ENCODE data around the gene CFAP210.

The CFAP210 gene, protein sequence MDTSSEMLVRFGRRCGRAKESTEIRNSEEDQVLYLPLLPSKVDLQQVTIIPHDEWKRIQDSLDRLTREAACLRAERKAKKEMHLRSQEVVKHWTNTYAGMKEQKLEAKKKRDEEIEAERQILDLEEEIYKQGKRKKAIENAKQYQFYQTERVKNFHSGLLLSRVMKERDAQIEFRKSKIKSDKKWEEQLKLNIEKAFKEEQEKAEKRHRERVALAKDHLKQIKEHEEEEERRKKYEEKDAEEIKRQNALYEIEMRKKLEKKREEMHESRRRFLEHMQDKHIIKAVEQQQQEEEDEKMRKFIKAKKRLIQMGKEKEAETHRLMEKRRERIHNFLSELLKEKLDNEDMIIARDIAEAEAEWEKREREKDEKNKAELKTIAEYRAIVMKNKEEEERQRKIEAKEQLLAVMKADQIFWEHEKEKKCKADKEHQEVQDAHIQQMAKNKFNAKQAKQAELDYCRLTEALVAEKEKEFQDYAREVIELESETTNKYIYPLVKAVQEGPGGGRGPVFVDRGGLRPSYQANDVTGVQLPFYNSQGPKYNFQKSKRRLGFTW

DNA sequence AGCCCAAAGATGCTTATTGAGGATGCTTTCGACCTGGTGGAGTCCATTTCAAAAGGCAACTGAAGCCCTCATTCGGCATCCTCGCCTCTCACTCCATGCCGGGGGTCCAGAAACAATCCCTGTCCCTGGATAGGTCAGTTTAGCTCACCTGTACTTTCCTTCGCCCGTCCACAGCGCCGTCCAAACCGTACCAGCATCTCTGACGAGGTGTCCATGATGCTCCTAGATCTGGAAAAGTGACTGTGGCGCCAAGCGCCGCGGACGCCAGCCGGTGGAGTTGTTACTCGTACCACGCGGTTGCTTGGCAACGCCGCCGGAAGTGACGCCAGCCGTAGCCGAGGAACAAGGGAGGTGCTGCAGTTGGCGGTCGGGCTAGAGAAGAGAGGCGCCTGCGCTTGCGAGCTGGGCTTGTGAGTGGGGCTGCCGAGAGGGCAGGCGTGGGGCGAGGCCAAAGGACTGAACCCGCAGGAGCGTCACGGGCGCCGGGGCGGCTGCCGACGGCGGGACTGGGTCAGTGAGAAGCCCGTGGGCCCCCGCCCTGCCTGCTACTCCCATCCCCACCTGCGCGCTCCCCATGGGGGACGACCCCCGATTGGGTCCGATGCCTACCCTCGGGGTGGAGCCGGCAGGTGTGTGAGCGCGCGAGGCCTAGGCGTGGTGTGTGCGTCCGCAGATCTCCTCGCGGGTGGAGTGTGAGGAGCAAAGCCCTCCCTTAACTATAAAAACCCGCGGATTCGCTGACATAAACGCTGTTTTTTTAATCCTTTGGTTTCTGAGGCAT lies at the start of gene CFAP210, which contains the start of gene PHOSPHO2:
CFAP210 (minus strand) TSS at position 293 of the 781 bp plus-strand sequence; CDS start at position 215, 78 bp downstream.
PHOSPHO2 (plus strand) TSS at position 357 of the 781 bp plus-strand sequence. CDS start 6,503 bp downstream, outside the sequence.
- DNase-seq (ENCODE audit: low read depth in 2 of 2) = peak; percentile 96 to 99

DNA sequence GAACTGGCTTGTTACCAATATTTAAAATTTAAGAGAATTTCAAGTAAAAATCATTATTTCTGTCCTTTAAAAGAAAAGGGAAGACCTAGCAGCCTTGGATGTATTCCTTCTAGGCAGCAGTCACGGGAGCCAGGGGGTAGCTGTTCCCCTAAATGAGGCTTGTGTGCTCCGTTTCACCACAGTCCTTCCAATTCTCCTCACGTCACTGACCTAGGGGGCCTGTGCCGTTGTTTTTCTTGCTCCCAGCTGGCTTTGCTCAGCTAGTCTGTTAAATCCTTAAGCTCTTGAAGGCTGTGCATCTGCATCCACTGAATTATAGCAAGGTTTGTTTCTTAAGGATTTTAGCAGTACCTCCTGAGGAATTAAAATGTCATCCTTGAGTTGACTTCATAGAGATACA lies 49.3 kb upstream of the CFAP210 start:
- DNase-seq (ENCODE audit: low read depth in 2 of 2) = no peak

DNA sequence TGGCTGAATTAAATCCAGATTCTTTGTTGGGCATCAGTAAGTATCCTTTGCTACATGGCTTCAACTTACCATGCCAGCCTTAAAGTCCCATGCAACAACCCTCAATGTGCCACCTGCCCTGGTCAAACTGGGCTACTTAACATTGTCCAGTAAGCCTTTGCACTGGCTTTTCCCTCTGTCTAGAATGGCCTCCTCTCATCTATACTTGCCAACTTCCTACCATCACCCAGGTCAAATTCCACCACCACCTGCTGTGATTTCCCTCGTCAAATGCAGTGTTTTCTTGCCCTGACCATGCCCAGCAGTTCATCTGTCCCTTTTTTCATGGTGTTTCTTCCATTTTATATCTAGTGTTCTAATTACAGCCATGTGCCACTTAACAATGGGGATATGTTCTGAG lies 45.1 kb upstream of the CFAP210 start:
- no peak for DNase-seq (ENCODE audit: low read depth in 2 of 2)

DNA sequence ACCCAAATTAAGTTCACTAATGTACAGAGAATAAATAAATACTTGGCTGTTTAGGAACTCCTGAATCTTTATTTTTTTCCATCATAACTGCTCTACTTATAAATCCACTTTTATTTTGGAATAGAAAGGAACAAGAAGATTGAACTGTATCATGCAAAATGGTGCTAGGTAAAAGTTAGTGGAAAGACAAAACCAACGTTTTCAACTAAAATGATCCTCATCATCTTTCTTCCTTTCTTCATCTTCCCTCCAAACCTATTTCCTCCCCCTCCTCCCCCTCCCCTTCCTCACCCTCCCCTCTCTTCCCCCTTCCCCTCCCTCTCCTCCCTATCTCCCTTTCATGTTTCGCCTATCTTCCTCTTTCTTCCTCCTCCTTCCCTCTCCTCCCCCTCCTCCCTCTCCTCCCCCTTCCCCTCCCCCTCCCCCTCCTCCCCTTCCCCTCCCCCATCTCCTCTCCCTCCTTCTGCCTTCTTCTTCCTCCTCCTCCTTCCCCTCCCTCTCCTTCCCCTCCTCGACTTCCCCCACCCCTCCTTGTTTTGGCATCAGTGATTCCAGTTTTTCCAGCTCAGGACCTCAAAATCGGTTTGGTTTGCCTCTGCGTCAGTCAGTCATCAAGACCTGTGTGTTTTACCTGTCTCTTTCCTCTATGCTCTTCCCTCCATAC lies 44.5 kb upstream of the CFAP210 start:
- no peak for DNase-seq (ENCODE audit: low read depth in 2 of 2)

DNA sequence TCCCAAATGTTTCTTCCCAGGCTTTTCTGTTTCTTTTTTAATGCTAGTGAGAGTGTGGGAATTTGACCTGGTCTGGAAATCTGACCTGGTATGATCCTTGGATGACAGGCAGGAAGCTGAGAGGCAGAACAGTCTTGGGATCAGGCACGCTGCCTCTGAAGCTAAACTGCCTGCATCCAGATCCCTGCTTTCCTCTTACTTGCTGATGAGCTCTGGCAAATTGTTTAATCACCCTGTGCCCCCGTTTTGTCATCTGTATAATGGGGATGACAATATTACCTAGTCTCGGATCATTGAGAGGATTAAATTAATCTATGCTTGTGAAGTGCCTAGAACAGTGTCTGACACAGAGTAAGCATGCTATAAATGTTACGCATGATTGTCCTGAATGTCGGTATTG lies 42.7 kb upstream of the CFAP210 start:
- no peak for DNase-seq (ENCODE audit: low read depth in 2 of 2)

DNA sequence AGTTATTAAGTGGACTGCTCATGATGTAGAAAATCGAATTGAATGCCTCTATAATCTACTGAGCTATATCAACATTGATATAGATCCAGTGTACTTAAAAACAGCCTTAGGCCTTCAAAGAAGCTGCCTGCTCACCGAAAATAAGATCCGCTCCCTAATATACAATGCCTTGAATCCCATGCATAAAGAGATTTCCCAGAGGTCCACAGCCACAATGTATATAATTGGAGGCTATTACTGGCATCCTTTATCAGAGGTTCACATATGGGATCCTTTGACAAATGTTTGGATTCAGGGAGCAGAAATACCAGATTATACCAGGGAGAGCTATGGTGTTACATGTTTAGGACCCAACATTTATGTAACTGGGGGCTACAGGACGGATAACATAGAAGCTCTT lies 41.4 kb upstream of the CFAP210 start:
- no peak for DNase-seq (ENCODE audit: low read depth in 2 of 2)

DNA sequence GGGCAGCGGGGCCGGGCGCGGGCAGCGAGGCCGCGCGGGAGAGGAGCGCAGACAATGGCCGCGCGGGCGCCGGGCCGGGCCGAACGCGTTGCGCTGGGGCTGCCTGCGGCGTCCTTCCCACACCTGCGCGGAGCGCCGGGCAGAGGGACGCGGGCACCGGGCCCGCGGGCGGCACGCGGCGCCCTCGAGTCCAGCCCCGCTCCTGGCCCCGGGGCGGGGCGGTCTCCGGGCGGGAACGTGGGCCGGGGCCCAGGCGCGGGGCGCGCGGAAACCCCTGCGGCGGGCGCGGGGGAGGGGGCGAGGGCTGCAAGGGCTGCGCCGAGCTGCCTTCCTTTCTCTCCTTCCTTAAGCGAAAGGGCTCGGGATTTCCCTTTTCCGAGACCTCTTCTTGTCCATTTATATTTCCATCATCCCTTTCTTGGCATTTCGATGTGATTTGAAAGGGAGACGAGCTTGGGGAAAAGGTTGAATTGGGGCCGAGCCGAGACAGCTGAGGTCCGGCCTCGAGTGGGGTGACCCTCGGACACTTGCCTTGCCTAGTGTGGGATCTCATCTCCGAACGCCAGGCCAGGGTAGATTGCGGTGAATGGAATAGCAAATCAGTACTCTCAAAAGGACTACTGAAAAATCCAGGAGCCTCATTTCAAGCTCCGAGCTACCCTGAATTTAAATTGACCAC lies 40.1 kb upstream of the CFAP210 start:
- DNase-seq (ENCODE audit: low read depth in 2 of 2) = no peak

DNA sequence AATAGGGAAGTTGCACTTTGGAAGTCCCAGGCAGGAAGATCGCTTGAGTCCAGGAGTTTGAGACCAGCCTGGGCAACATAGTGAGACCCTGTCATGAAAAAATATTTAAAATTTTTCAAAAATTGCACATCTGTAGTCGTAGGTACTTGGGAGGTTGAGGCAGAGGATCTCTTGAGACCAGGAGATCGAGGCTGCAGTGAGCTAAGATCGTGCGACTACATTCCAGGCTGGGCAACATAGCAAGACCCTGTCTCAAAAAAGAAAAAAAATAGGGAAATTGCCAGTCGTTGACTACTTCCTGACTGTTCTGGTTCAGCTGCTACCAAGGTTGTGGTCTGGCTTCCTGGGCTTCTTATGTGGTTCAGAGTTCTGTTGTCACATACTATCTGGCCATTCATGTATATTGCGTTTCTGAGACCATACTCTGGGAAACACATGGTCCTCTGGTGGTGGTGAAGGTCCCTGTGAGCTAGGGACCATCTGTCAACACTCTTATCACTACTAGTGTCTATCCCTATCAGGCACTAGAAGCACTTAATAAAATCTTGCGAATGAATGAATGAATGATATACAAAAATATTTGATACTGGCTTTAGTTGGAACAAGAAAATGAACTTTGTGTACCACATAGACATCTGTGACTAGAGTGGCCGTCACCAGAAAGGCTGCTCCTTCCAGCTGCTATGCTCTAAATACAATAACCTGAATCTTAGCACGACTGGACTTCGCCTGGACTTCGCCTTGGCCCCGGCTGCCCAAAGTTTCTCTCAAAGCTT lies 38.6 kb upstream of the CFAP210 start:
- no peak for DNase-seq (ENCODE audit: low read depth in 2 of 2)

DNA sequence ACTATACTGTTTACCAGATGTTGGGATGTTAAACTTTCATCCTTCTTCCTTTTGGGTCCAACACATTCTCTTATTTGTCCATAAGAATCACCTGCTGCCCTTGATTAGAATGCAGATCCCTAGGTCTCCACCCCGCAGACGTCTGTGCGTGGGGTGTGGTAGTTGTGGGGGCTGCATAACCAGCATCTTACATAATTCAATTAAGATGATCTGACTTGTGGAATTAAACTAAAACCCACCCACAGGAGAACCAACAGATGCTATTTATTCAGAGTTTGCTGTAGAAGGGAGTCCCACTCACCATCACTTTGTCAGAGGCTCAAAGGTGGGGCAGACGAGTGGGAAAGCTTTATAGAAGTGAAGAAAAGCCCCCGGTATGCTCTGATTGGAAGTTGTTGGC lies 37.9 kb upstream of the CFAP210 start:
- no peak for DNase-seq (ENCODE audit: low read depth in 2 of 2)

DNA sequence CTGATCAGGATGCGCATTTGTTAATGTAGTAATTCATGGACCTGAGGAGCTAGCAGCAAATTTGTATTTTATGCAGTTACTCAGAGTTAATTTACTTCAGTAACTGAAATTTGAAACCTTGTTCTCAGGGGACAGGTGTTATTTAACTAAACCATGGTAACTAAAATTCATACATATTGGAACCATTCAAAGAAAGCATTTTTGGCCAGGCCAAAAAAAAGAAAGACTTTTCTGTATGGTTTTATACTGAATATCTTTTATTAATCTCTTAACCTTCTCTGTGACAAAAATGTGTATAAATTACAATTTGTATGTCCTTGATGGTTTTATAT lies 35.0 kb upstream of the CFAP210 start:
- no peak for DNase-seq (ENCODE audit: low read depth in 2 of 2)

DNA sequence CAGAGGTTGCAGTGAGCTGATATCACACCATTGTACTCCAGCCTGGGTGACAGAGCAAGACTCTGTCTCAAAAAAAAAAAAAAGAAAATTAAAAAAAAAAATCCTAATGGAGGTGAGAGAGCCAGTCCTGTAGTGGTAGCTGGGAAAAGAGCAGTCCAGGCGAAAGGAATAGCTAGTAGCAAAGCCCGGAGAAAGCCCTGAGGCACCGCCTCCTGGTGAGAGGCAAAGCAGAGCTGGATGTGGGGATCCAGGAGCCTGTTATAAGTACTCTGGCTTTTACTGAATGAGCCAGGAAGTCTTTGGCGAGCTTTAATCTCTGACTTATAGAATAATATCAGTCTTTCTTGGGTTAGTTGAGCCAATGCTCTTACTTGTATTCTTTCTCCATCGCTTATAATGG lies 32.9 kb upstream of the CFAP210 start:
- DNase-seq (ENCODE audit: low read depth in 2 of 2) = no peak

DNA sequence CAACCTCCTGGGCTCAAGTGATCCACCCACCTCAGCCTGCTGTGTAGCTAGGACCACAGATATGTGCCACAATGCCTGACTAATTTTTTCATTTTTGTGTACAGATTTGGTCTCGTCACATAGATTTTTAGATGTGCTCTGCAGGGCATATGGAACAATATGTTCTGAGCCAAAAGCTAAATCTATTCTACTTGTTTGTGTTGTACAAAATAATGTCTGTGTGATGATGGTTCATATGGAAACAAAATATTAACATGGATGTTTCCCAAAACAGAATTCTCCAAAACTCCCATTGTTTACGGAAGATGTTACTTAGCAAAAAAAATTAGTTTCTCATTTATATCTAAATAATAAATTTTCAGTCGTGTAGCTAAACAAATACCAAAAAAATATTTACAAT lies 26.8 kb upstream of the CFAP210 start:
- no peak for DNase-seq (ENCODE audit: low read depth in 2 of 2)

DNA sequence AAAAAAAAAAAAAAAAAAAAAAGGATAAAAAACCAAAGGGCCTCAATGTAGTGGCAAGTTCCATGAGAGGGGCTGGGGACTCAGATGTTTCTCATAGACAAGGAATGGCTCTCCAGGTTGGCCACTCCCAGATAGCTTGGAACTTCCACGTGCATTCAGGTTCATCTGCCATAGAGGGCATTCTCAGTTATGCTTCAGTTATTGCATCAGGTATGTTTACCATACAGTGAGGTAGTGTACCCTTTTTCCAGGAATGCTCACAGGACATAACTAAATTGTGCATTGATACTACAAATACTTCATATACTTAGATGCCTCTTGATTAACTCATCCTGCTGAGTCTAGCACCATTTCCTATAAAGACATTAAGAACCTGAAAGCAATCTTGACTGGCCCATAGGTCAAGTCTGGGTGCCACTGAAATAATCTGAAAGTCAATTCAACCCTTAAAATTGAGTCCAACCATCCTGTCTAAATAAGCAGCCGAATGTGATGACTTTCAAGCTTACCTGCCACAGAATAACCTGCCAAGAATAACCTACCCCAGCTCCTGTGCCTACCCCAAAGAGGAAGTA lies 24.8 kb upstream of the CFAP210 start:
- DNase-seq (ENCODE audit: low read depth in 2 of 2) = no peak

DNA sequence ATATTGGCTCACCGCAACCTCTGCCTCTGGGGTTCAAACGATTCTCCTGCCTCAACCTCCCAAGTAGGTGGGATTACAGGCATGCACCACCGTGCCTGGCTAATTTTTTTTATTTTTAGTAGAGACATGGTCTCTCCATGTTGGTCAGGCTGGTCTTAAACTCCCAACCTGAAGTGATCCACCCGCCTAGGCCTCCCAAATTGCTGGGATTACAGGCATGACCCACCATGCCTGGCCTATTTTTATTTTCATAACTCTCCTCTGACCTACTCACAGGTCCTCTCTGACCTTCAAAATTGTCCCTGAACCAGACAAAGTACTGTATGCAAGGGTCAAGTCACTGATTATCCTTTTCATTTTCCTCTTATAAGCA lies 23.5 kb upstream of the CFAP210 start:
- no peak for DNase-seq (ENCODE audit: low read depth in 2 of 2)

DNA sequence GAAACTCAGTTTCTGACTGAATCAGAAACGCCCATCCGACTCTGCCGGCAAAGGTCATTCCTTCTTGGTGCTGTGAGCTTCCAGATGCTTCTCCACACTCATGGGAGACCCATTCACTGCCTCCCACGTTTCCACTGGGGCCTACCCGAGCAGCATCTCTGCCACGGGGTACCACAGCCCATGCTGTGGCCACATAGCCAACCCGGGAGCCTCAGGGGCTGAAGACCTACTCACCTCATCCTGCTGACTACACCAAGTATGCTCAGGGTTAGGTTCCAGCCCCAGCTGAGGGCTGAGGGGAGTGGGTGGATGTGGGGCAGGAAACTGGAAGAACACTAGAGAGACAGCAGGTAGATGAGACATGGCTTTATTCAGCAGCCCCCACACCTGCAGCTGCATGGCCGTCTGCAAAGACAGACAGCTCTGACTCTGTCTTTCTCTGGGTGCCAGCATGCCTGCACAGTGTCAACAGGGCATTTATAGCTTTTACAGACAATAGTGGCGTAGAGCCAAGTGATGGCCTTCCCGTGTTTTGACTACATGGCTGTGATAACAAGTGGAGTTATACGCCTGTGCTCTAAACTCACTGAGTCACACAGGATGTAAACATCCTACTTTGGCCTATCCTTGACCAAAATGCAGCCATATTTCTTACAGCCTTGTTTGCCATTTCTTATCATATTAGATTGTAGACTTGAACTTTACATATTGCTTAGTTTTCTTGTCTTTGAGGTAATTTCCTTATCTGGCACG lies 22.9 kb upstream of the CFAP210 start:
- DNase-seq (ENCODE audit: low read depth in 2 of 2) = no peak

DNA sequence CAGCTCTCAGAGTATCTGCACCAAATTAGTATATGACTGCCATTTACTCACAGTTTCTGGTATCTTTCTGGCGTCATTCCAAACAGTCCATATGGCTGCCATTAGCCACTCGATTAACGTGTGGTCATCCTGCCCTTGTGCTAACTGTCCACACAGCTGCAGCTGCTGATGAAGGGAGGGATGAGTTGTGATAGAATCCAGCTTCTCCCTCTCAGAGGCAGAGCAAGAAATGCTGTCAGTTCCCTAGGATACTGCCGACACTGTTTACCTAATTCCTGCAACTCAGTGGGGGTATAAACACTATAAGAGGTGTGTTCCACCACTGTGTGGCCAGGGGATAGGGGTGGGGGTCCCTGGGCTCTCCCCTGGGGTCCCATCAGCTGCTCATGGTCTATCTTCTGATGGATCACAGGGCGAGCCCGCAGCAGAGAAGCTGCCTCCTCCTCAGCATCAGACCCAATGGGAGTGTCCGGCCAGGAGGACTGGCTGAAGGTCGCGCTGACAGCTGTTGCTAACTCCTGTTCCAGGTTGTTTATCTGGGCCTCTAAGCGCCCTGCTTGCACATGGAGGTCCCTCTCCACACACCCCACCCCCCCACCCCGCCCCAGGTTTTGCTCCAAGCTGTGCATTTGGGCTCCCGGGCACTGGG lies 22.2 kb upstream of the CFAP210 start:
- DNase-seq (ENCODE audit: low read depth in 2 of 2) = no peak

DNA sequence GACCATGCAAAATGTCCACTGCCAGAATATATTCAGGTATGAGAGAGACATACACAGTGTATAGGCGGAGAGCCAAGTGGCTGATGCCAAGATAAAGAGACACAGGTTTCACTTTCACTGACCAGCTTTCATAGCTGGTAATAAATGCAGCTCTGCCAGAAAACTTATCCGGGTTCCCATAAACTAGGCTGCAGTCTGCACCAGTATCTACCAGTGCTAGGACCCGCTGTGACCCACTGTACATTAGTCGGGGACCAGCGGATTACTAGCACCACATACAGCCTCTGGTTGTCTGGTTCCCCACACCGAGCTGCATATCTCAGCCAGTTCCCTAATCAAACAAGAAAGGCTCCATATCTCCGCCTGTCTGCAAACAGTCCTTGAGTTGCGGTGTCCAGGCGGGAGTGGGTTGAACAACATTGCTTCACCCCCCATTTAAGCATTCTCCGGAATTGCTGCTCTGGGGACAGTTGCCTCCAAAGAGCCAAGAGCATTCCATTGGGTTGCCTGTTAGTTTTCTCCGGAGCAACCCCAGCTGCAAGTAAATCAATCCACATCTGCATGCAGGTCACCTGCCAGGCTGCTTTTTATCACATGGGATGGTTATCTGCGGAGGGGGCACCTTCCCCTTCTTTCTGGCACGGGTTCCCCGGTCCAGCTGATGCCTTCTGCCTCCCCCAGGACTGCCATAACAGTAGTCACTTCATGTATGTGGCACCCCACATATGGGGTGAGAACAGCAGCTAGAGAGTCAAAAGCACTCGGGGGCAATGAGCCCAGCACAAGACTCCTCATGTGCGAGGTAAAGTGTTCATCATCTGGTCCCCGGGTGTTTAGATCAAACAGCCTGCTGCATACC lies 21.4 kb upstream of the CFAP210 start:
- DNase-seq (ENCODE audit: low read depth in 2 of 2) = no peak

DNA sequence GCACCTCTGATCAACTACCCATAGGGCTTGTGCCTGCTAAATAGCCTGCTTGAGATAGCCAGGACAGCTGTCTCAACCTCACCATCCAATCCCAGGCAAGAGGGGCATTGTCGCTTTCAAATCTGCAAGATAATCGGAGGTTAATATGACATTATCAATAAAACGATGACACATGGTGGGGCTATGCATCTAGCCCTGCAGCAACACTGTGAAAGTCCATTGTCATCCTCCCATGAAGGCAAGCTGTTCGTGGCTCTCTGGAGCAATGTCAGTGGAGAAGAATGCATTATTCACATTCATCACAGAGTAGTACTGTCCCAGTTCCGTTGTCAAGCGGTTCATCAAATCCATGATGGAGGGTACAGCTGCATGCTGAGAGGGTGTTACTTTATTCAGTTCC lies 20.5 kb upstream of the CFAP210 start:
- DNase-seq (ENCODE audit: low read depth in 2 of 2) = no peak
